ENCODE measurements around the gene SEMA5A.

DNA sequence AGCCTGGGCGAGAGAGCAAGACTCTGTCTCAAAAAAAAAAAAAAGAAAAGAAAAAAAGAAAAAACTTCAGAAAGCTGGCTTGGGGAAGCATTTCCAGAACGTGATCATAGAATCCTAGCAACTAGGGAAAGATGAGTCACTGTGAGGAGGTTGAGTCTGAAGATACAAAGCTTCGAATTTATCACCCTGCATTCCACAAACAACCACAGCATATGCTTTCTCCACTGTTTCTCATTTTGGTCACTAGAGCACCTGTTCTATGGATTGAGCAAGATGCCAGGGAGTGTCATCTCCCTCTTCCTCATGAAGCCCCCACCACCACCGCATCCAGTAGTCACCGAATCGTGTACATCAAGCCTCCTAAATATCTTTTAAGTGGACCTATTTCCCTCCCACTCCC, 37.9 kb downstream of the SEMA5A start:
- TF ChIP-seq, protein P1, sequence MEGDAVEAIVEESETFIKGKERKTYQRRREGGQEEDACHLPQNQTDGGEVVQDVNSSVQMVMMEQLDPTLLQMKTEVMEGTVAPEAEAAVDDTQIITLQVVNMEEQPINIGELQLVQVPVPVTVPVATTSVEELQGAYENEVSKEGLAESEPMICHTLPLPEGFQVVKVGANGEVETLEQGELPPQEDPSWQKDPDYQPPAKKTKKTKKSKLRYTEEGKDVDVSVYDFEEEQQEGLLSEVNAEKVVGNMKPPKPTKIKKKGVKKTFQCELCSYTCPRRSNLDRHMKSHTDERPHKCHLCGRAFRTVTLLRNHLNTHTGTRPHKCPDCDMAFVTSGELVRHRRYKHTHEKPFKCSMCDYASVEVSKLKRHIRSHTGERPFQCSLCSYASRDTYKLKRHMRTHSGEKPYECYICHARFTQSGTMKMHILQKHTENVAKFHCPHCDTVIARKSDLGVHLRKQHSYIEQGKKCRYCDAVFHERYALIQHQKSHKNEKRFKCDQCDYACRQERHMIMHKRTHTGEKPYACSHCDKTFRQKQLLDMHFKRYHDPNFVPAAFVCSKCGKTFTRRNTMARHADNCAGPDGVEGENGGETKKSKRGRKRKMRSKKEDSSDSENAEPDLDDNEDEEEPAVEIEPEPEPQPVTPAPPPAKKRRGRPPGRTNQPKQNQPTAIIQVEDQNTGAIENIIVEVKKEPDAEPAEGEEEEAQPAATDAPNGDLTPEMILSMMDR (IDR thresholded peaks at IDR 0.05), result no peak
- TF ChIP-seq POLR2A (IDR thresholded peaks at IDR 0.05), result no peak

All from lower leg skin (tissue), 3 donors.